Right atrium auricular region (tissue), 2 donors: ENCODE measurements around the gene USH2A. TPM values are rescaled to one million over a fixed set of nuclear protein-coding genes. Genes with fewer than 3 reads are reported as not detected.

Source experiments
- DNase-seq: peaks from one replicate; pipeline ENCODE4 v3.0.0-alpha.2; 2019; ENCODE audit warnings: low spot score
- H3K27ac ChIP-seq, 2 donors: fragments of 200-600 bp; sonication (generic); 1 replicate in 1 of 2; 2 replicates in 1 of 2; pipeline ENCODE4 v1.5.1; 2016 to 2019
- H3K27me3 ChIP-seq, 2 donors: fragments of 200-600 bp; sonication (generic); one replicate each; pipeline versions ENCODE4 v1.5.1 to v1.6.0; 2017 to 2019
- H3K36me3 ChIP-seq: fragments of 200-600 bp; sonication (generic); one replicate; pipeline ENCODE4 v1.5.1; 2016
- H3K4me1 ChIP-seq, 2 donors: fragments of 200-600 bp; sonication (generic); one replicate each; pipeline versions ENCODE4 v1.5.1 to v1.6.0; 2017 to 2019
- H3K4me3 ChIP-seq, 2 donors: fragments of 200-600 bp; sonication (generic); 1 replicate in 1 of 2; 2 replicates in 1 of 2; pipeline ENCODE4 v1.5.1; 2017 to 2019; ENCODE audit warnings: mild to moderate bottlenecking in 1 of 2, moderate library complexity in 1 of 2
- H3K9me3 ChIP-seq, 2 donors: fragments of 200-600 bp; sonication (generic); one replicate each; pipeline ENCODE4 v1.5.1; 2019
- total RNA-seq, 2 donors: library from RNA; depleted of rRNA; stranded (reverse); fragments of >200 nt; gene quantifications; one replicate each; pipeline ENCODE4 v1.1.0, GENCODE V29; 2016
- TF ChIP-seq, protein P1 (sequence below), 2 donors: fragments of 200-600 bp; sonication (generic); IDR thresholded peaks; one replicate each; pipeline ENCODE4 v1.5.1; 2019; ENCODE audit warnings: antibody characterized with exemption in 2 of 2

The USH2A gene
- total RNA-seq, 2 donors from 2014 or later, result 2.4 to 5.6 TPM

DNA sequence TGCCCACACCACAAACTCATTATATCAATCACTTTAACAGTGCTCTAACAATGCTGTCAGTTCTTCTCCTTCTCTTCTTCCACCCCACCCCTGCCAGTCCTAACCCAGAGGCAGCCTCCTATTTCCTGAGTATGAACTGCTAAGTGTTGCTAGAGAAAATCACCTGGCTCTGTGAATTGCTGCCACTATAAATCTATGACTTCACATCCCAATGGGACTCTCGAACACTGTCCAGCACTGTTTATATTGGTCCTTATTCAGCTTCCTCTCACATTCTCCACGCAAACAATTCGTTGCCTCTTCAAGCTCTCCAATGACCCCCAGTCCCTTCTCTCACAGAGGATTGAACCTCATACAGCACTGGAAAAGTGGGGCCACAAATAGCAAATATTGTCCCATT, 27.0 kb upstream of the USH2A start:
- H3K4me1 ChIP-seq, result no peaks in the 10 kb centered on the region
- H3K36me3 ChIP-seq, result no peaks in the 10 kb centered on the region
- H3K27ac ChIP-seq, result no peak overlapping the region
- H3K9me3 ChIP-seq, result no peaks in the 10 kb centered on the region
- TF ChIP-seq, protein P1, sequence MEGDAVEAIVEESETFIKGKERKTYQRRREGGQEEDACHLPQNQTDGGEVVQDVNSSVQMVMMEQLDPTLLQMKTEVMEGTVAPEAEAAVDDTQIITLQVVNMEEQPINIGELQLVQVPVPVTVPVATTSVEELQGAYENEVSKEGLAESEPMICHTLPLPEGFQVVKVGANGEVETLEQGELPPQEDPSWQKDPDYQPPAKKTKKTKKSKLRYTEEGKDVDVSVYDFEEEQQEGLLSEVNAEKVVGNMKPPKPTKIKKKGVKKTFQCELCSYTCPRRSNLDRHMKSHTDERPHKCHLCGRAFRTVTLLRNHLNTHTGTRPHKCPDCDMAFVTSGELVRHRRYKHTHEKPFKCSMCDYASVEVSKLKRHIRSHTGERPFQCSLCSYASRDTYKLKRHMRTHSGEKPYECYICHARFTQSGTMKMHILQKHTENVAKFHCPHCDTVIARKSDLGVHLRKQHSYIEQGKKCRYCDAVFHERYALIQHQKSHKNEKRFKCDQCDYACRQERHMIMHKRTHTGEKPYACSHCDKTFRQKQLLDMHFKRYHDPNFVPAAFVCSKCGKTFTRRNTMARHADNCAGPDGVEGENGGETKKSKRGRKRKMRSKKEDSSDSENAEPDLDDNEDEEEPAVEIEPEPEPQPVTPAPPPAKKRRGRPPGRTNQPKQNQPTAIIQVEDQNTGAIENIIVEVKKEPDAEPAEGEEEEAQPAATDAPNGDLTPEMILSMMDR (IDR thresholded peaks at IDR 0.05), result no peak
- H3K4me3 ChIP-seq, result no peak overlapping the region
- H3K27me3 ChIP-seq, result no peaks in the 10 kb centered on the region
- no peak for DNase-seq

DNA sequence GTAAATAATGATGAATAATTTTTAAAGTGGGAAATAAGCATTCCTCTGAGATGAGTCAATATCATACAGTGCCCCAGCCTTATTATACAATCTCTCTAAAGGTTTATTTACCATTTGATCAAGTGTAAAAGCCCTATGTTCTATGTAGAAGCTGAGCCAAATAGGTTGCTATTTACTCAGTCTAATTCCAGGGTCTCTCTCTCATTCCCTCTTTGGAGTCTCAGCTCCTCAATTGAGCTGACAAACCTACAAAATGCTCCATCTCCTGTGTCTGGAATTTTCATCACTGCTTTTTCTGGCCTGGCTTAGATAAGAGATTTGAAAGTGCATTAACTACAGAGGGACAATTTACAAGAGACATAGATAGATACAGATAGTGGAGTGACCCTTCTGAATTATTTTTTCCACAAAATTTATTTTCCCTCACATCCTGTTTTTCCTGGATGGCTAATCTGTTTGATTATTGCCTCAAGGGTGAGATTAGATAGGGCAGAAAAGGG, 24.8 kb upstream of the USH2A start:
- TF ChIP-seq, protein P1 (IDR thresholded peaks at IDR 0.05), result no peak
- H3K36me3 ChIP-seq, result no peaks in the 10 kb centered on the region
- no peak for DNase-seq
- no peaks in the 10 kb centered on the region for H3K4me1 ChIP-seq
- no peak overlapping the region for H3K27ac ChIP-seq
- H3K9me3 ChIP-seq, result no peaks in the 10 kb centered on the region
- H3K4me3 ChIP-seq, result no peak overlapping the region
- no peaks in the 10 kb centered on the region for H3K27me3 ChIP-seq

DNA sequence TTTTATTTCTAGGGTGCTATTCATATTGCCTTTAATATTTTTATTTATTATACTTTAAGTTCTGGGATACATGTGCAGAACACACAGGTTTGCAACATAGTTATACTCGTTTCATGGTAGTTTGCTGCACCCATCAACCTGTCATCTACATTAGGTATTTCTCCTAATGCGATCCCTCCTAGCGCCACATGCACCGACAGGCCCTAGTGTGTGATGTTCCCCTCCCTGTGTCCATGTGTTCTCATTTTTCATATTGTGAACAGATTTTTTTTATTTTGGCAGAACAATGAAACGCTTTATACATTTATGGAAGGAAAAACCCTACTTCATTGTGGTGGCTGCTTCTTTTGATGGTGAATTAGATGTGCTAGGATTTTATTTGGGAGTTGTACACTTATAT, 14.4 kb upstream of the USH2A start:
- DNase-seq, result no peak
- Histone ChIP-seq H3K9me3 (no peaks in the 10 kb centered on the region), H3K4me3 (no peak overlapping the region), H3K36me3 (no peaks in the 10 kb centered on the region), H3K27ac (no peak overlapping the region), H3K4me1 (no peaks in the 10 kb centered on the region), H3K27me3 (no peaks in the 10 kb centered on the region)
- TF ChIP-seq, protein P1 (IDR thresholded peaks at IDR 0.05), result no peak

DNA sequence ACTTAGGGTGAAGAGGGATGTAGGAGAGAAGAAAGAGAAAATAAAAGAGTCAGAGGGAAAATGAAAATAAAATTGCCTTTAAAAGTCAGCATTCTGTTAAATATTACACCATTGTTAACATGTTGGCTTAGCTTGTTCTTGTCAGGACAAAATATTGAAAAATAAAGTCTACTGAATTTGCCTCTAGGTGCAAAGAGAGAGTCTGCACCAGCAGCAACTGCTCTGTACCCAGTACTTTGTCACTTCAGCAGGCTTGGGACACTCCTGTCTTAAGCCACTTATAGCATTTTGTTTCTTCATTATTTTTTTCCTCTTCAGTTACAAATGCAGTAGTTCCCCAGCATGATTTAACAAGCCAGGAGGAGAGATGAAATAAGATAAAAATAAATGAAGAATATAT, 11.0 kb upstream of the USH2A start:
- no peak for DNase-seq
- Histone ChIP-seq H3K4me1 (no peaks in the 10 kb centered on the region), H3K36me3 (no peaks in the 10 kb centered on the region), H3K4me3 (no peak overlapping the region), H3K9me3 (no peaks in the 10 kb centered on the region), H3K27me3 (no peaks in the 10 kb centered on the region), H3K27ac (no peak overlapping the region)
- TF ChIP-seq, protein P1 (IDR thresholded peaks at IDR 0.05), result no peak

DNA sequence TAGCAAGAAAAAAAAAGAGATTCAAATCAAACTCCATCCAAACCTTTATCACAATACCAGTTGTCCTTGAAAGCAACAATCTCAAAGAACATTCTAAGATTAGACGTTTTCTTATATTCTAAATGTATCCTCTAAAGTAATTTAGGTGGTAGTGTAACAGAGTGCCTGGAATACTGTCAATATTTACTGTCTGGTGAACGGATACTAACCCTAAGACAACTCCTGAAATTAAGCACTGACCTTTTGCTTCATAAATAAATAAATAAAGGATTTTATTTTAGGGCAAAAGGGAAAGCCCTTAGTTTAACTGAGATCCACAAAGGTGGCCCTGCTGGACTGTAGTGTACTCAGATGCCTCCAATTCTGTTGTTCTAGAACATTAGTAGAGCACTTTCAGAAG, 9.9 kb upstream of the USH2A start:
- H3K27me3 ChIP-seq, result no peaks in the 10 kb centered on the region
- H3K4me1 ChIP-seq, result no peaks in the 10 kb centered on the region
- H3K27ac ChIP-seq, result no peak overlapping the region
- H3K4me3 ChIP-seq, result no peak overlapping the region
- H3K36me3 ChIP-seq, result no peaks in the 10 kb centered on the region
- DNase-seq, result no peak
- TF ChIP-seq, protein P1 (IDR thresholded peaks at IDR 0.05), result no peak
- no peaks in the 10 kb centered on the region for H3K9me3 ChIP-seq

DNA sequence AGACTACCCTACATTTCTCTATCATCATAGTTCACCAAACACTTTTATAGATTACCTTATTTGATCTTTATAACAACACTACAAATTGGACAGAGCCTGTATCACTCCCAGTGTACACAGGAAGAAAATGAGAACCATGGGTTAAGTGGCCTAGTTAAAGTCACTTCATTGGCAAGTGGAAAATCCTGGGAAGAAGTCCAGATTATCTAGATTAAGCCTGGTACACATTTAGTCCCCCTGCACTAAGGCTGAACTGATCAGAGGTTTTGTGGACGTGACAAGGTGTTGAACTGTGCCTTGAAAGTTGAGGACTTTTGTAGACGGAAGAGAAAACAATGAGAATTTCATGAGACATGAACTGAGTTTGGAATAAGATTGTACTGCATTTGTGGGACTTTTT, 7.5 kb upstream of the USH2A start:
- no peaks in the 10 kb centered on the region for H3K36me3 ChIP-seq
- H3K27me3 ChIP-seq, result no peaks in the 10 kb centered on the region
- H3K9me3 ChIP-seq, result no peaks in the 10 kb centered on the region
- no peak overlapping the region for H3K4me3 ChIP-seq
- H3K4me1 ChIP-seq, result no peaks in the 10 kb centered on the region
- TF ChIP-seq, protein P1 (IDR thresholded peaks at IDR 0.05), result no peak
- DNase-seq, result no peak
- H3K27ac ChIP-seq, result no peak overlapping the region
